Measurements from ENCODE around the gene CFAP221. TPM values are rescaled to one million over a fixed set of nuclear protein-coding genes. Genes with fewer than 3 reads are reported as not detected.

CFAP221 gene
- total RNA-seq, 4 donors from 2014 or later, result 0.48 TPM; not detected in 3

DNA sequence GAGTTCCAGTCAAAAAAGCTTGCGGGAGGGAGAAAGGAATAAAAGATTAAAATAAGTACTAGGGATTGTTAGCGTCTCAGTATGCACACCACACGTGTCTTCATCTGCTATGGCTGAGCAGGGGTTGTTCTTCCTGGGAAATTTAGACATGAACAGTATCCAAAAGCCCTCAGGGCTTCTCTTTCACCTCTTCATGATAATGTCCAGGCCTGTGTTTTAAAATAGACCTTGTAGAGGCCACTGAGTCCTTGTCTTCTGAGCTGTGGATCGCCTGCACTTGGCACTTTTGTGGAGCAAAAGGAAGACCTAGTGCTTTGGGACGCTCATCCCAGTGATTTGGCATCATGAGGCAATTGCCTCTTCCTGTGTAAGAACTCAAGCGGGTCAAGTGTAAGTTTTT lies 52.4 kb downstream of the CFAP221 start:
- H3K9me3 ChIP-seq, result no peaks in the 10 kb centered on the region
- no peak overlapping the region for H3K27ac ChIP-seq
- no peaks in the 10 kb centered on the region for H3K27me3 ChIP-seq
- no peaks in the 10 kb centered on the region for H3K4me1 ChIP-seq
- no peak overlapping the region for H3K4me3 ChIP-seq
- WGBS, result 90% methylated on average over 6 of the region's 6 CpGs
- no peaks in the 10 kb centered on the region for H3K36me3 ChIP-seq
- no peak for DNase-seq (ENCODE audit: low spot score in 2 of 2)
- TF ChIP-seq EP300 (IDR thresholded peaks at IDR 0.05) (no peak), POLR2AphosphoS5 (IDR thresholded peaks at IDR 0.05) (no peak)

DNA sequence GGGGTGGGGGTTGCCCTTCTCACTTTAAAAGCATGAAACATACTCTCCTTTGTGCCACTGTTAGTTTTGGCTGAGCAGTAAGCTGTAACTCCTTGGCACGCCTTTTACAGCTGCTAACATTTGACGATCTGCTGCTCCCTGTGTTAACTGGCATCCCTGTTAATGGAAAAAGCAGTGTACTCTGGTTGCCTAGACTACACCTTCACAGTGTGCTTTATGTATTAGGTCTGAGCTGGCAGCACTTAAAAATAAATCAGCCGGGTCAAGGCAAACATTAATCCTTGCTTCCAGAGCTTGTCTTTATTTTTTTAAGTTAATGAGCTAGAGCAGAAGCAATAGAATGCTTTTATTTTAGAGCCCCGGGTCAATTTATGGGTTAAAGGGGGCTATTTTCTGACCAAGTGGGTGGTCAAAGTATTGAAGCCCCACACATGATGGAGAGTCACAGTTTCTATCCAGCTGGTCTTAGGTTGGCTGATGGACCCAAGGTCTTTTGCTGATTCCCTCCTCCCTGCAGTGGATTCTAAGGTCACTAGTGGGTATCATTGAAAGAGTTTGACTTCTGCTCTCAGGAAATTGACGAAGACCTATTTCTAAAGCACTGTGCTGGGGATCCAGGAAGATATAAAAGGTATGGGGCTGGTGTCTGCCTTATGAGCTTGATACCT lies 54.5 kb downstream of the CFAP221 start:
- Histone ChIP-seq H3K36me3 (no peaks in the 10 kb centered on the region), H3K9me3 (no peaks in the 10 kb centered on the region), H3K4me3 (no peak overlapping the region), H3K27me3 (no peaks in the 10 kb centered on the region), H3K4me1 (no peaks in the 10 kb centered on the region), H3K27ac (no peak overlapping the region)
- no peak for DNase-seq (ENCODE audit: low spot score in 2 of 2)
- TF ChIP-seq POLR2A (IDR thresholded peaks at IDR 0.05), result no peak
- no peak for TF ChIP-seq POLR2AphosphoS5 (IDR thresholded peaks at IDR 0.05)
- TF ChIP-seq EP300 (IDR thresholded peaks at IDR 0.05), result no peak
- TF ChIP-seq, protein P1, sequence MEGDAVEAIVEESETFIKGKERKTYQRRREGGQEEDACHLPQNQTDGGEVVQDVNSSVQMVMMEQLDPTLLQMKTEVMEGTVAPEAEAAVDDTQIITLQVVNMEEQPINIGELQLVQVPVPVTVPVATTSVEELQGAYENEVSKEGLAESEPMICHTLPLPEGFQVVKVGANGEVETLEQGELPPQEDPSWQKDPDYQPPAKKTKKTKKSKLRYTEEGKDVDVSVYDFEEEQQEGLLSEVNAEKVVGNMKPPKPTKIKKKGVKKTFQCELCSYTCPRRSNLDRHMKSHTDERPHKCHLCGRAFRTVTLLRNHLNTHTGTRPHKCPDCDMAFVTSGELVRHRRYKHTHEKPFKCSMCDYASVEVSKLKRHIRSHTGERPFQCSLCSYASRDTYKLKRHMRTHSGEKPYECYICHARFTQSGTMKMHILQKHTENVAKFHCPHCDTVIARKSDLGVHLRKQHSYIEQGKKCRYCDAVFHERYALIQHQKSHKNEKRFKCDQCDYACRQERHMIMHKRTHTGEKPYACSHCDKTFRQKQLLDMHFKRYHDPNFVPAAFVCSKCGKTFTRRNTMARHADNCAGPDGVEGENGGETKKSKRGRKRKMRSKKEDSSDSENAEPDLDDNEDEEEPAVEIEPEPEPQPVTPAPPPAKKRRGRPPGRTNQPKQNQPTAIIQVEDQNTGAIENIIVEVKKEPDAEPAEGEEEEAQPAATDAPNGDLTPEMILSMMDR (IDR thresholded peaks at IDR 0.05), result no peak
- WGBS, result 56% methylated on average over 5 of the region's 5 CpGs

DNA sequence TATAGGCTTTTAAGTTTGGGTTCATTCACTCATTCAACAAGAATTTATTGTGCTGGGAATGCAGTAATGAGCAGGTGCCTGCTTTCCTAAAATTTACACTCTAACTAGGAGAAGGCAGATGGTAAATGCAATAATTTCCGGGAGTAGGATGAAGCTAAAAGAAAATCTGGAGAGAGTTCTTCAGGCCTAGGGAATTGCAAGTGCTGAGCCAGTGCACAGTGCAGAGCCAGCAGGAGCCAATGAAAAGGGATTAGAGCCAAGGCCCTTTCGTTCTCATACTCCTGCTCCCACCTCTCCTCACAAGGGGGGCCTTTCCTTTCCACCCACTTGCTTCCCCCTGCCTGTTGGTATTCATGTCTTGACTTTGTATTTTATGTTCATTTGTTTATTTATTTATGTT lies 55.1 kb downstream of the CFAP221 start:
- H3K9me3 ChIP-seq, result no peaks in the 10 kb centered on the region
- TF ChIP-seq EP300 (IDR thresholded peaks at IDR 0.05), result no peak
- TF ChIP-seq, protein P1 (IDR thresholded peaks at IDR 0.05), result no peak
- no peak for TF ChIP-seq POLR2A (IDR thresholded peaks at IDR 0.05)
- no peak for TF ChIP-seq POLR2AphosphoS5 (IDR thresholded peaks at IDR 0.05)
- H3K4me1 ChIP-seq, result no peaks in the 10 kb centered on the region
- H3K4me3 ChIP-seq, result no peak overlapping the region
- H3K27ac ChIP-seq, result no peak overlapping the region
- H3K36me3 ChIP-seq, result no peaks in the 10 kb centered on the region
- WGBS, result 86% methylated on average over 2 of the region's 2 CpGs
- no peaks in the 10 kb centered on the region for H3K27me3 ChIP-seq
- DNase-seq (ENCODE audit: low spot score in 2 of 2), result no peak

DNA sequence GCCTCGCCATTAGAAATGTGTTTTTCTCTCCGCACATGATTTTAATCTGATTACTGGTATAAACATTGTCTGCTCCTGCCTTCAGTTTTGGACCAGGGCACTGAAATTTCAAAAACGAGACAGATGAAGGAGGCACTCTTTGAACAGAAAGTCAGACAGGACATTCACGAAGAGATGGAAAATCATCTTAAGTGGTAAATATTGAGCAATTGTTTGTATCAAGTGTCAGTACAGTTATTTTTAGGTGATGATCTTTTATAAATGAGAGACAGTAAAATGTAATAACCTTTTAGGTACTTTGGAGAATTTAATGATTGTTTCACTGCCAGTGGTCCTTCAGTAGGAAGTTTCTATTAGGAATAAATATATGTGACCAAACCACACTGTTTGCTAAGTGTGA lies 60.8 kb downstream of the CFAP221 start:
- 76% methylated on average over 4 of the region's 4 CpGs for WGBS
- H3K4me1 ChIP-seq, result no peaks in the 10 kb centered on the region
- no peak overlapping the region for H3K27ac ChIP-seq
- no peaks in the 10 kb centered on the region for H3K9me3 ChIP-seq
- peaks cover 13% of the 10 kb centered on the region for H3K27me3 ChIP-seq
- no peak overlapping the region for H3K4me3 ChIP-seq
- TF ChIP-seq EP300 (IDR thresholded peaks at IDR 0.05) (no peak), POLR2AphosphoS5 (IDR thresholded peaks at IDR 0.05) (no peak), POLR2A (IDR thresholded peaks at IDR 0.05) (no peak)
- TF ChIP-seq, protein P1 (IDR thresholded peaks at IDR 0.05), result no peak
- DNase-seq (ENCODE audit: low spot score in 2 of 2), result no peak
- H3K36me3 ChIP-seq, result no peaks in the 10 kb centered on the region

DNA sequence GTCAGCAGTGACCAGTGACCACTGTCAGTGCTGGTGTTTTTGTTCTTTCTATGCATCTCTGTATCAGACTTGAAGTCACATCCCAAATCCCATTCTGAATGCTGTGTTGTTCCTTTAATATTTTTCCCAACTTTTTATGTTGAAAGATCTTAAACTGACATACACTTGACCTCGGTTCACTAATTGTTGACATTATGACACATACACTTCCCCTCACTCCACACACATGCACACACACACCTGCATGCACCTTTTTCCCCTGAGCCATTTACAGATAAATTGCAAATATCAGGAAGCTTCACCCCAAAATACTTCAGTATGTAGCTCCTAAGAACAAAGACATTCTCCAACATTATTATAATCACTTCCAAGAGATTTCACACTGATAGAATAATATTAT lies 62.4 kb downstream of the CFAP221 start:
- Histone ChIP-seq H3K27me3 (peaks cover 16% of the 10 kb centered on the region), H3K36me3 (no peaks in the 10 kb centered on the region), H3K9me3 (no peaks in the 10 kb centered on the region), H3K4me3 (no peak overlapping the region), H3K4me1 (no peaks in the 10 kb centered on the region), H3K27ac (no peak overlapping the region)
- TF ChIP-seq POLR2AphosphoS5 (IDR thresholded peaks at IDR 0.05) (no peak), EP300 (IDR thresholded peaks at IDR 0.05) (no peak), POLR2A (IDR thresholded peaks at IDR 0.05) (no peak)
- TF ChIP-seq, protein P1 (IDR thresholded peaks at IDR 0.05), result no peak
- WGBS, result 80% methylated on average over 1 of the region's 1 CpG
- DNase-seq (ENCODE audit: low spot score in 2 of 2), result no peak

DNA sequence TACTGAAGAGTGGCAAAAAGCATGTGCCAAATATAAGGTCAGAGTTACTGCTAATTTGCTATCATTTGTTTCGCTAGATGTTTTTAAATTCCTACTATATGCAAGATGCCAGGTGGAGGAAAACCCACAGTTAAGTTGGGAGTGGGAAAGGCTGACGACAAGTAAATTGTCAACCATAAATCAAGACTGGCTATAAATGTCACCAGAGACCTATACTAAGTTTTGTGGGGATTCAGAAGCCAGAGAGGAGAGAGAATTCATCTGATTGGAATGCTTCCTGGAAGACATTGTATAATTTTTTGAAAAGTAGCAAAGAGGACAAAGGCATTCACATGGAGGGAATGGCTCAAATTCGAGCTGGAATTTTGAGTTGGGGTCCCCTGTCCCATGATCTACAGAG lies 64.3 kb downstream of the CFAP221 start:
- H3K9me3 ChIP-seq, result peaks cover 4% of the 10 kb centered on the region
- no peak overlapping the region for H3K4me3 ChIP-seq
- H3K27ac ChIP-seq, result no peak overlapping the region
- peaks cover 16% of the 10 kb centered on the region for H3K27me3 ChIP-seq
- DNase-seq (ENCODE audit: low spot score in 2 of 2), result no peak
- no peak for TF ChIP-seq EP300 (IDR thresholded peaks at IDR 0.05)
- no peak for TF ChIP-seq POLR2A (IDR thresholded peaks at IDR 0.05)
- TF ChIP-seq POLR2AphosphoS5 (IDR thresholded peaks at IDR 0.05), result no peak
- TF ChIP-seq, protein P1 (IDR thresholded peaks at IDR 0.05), result no peak
- H3K36me3 ChIP-seq, result no peaks in the 10 kb centered on the region
- no peaks in the 10 kb centered on the region for H3K4me1 ChIP-seq
- 57% methylated on average over 3 of the region's 3 CpGs for WGBS
